ENCODE results near the gene ARAP1.

ARAP1 gene

GRCh38 chr11:72641522-72642042, 110.6 kb downstream of the ARAP1 start:
- no peak for DNase-seq (ENCODE audit: low spot score)

GRCh38 chr11:72639502-72640375, 112.5 kb downstream of the ARAP1 start:
- no peak for DNase-seq (ENCODE audit: low spot score)

DNA sequence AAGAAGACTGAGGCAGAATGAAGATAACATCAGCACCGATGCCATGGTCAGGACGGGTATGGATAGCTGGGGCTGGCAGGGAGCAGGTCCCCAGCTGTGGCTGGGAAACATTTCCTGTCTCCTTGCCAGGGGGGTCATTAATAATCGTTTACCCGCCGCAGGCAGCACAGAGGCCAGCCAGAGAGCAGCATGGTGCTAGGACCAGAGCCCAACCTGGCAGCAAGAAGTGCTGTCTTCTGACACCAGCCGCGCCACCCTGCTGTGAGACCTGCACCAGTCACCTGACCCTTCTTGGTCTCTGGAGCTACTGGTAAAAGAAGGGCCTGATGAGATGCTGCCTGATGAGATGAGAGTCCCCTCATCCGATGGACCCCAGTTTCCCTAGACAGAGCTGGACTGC, 114.3 kb downstream of the ARAP1 start:
- DNase-seq (ENCODE audit: low spot score): no peak

DNA sequence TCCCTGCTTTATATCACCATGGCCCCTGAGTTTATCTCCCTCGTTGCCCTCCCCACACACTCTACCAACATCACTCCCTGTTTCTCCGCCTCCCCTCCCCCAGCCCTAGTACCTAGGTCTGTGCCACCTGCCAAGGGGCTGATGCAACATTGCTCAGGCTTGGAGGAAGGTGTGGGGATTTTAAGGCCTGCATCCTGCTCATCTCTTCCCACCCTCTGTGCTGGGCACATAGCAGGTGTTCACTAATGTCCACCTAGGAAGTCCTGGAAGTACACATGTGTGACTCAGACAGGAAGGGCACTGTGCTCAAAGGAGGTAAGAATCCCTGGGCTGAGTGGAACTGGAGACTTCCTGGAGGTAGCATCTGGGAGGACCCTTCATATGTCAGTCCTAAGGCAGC, 115.0 kb downstream of the ARAP1 start:
- DNase-seq (ENCODE audit: low spot score): no peak

- DNase-seq (ENCODE audit: low spot score): no peak
These were observed 115.8 kb downstream of the ARAP1 start for GRCh38 chr11:72636376-72636775.

DNA sequence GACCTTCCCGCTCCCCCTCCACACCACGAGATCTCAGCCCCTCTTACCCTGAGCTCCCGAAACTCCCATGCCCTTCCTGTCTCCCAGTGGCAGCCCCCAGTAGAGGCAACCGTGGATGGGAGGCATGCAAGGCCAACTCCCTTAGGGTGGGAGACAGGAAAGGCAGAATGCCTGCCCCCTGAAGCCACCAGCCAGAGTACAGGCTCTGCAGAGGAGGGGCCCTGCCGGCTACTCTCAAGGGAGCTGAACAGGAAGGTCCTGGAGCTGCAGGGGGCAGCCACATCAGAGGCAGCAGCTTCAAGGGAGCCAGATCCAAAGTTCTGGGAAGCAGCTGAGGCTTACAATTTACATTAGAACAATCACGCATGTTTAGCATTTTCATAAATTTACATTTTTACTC, 116.3 kb downstream of the ARAP1 start:
- DNase-seq (ENCODE audit: low spot score): no peak

DNA sequence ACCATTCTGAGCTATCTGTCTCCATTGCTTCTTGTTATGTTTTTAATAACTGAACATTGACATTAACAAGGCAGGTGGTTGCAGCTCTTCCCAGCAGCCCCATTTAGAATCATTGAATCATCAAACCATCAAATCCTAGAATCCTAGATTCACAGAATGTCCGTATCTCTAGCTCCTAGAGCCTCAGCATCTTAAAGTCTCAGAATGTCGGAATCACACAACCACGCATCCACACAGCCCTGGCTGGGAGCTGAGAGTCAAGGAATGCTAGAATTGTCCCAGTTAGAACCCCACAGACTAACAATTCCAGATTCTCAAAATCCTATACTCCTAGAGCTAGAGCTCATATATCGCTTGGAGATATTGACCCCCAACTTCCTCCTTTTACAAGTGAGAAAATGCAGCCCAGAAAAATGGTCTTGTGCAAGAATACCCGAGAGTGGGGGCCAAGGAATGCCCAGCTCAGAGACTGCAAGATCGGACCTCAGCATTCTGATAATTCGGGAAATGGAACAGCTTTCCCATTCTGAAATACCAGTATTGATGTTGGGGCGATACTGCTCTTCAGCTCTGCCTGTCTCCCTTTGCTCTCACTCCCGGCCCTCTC, 116.8 kb downstream of the ARAP1 start:
- DNase-seq (ENCODE audit: low spot score): no peak
